ENCODE measurements around the gene MLLT1.

Gene MLLT1

DNA sequence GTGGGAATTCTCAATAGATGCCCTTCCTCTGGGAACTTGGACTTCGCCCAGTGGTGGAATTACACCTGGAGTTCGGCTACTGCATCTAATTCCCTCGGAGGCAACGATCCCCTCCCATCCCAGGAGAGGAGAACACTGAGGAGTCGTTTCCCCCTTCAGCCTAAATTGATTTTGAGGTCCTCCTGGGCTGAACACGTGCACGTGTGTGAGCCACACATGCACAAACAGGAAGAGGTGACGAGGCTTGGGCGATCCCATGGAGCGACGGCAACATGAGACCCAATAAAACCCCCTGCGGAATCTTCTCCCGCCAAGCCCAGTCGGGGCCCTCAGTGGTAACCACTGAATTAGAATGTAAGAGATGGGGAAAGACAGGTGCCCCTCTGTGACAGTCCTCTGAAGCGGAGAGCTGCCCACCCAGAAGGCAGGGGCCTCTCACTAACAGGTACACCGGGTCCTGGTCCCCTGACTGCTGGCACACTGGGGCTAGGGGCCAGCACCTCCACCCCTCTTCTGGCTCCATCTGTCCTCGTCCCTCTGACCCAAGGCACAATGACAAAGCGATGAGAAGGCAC lies 4.5 kb downstream of the MLLT1 start:
- no peak for DNase-seq (ENCODE audit: low read depth)

DNA sequence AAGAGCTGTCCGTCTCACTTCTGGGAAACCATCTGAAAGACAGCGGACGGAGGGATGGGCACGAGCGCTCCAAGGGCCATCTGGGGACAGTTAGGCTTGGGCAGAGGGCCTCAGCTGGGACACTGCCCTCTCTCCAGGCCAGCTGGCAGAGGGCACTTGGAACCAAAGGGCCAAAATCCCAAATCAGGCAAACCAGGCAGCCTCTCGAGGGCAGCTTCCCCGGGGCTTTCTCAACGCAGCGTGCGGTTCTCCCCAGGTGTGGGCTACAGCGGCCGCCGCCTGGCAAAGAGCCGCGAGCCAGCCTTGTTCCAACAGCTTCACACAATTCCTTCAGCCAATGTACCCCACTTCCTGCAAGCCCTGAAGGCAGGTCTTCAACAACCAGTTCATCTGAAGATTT lies 5.0 kb downstream of the MLLT1 start:
- no peak for DNase-seq (ENCODE audit: low read depth)

- no peak for DNase-seq (ENCODE audit: low read depth)
These were observed 5.8 kb downstream of the MLLT1 start for GRCh38 chr19:6273701-6274601.

DNA sequence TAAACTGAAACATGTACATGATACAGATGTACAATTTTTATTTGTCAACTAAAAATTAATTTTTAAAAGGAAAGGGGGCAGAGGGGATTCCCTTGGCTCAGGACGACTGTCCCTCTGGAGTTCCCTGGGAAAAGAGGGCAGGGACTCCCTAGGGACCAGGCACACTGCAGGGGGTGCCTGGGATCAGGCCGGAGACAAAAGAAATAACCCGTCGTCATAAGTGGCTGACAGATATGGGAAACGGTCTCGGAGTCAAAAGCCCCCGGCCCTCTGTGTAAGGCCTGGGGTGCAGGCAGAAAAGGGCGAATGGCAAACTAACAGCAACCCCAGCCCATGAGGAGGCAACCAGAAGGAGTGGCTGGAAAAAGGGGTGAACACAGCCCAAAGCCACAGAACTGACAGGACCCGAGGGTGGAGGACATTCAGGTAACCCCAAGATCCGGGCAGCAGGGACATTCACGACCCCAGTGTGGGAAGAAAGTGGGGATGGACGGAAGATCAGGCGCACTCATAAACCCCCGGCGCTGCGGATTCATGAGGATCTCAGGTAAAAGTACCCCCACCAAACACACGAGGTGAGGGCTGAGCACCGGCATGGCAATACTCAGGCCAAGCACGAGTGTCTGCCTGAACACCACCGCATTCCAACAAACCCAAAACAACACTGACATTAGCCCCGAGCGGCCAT lies 6.7 kb downstream of the MLLT1 start:
- no peak for DNase-seq (ENCODE audit: low read depth)

GRCh38 chr19:6272411-6272791 lies 7.4 kb downstream of the MLLT1 start:
- DNase-seq (ENCODE audit: low read depth): no peak

GRCh38 chr19:6271721-6272410 lies 7.9 kb downstream of the MLLT1 start:
- no peak for DNase-seq (ENCODE audit: low read depth)

- DNase-seq (ENCODE audit: low read depth): no peak
These were observed 8.5 kb downstream of the MLLT1 start for GRCh38 chr19:6271251-6271650.

GRCh38 chr19:6270822-6271221 lies 9.0 kb downstream of the MLLT1 start:
- DNase-seq (ENCODE audit: low read depth): no peak

DNA sequence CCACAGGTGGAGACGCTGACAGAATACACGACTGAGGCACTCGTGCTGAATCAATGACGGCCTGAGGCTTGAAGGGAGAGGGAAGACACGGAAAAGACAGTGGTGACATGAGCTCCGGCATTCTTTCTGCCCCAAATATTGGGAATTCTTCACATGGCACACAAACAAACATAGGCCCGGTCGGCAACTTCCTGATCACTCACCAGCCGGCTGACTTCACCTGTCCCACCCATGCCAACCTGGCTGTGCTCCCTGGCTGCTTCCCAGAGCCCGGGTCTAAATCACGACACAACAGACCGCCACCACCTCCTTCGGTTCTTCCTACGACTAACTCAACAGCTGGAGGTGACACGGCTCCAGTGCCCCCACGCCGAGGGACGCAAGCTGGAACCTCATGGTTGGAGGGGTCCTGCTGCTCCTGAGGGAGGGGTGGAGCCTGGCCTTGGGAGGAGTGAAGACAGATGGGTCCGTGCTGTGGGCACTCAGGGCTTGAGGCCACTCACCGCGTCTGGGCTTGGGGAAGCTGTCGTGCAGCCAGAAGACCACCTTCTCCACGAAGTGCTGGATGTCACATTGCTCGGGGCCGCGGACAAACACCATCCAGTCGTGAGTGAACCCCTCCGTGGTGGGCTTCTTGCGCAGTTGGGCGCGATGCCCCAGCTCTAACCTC lies 9.6 kb downstream of the MLLT1 start:
- no peak for DNase-seq (ENCODE audit: low read depth)

- DNase-seq (ENCODE audit: low read depth): no peak
These were observed 10.5 kb downstream of the MLLT1 start for GRCh38 chr19:6269101-6269886.

- DNase-seq (ENCODE audit: low read depth): no peak
These were observed 11.4 kb downstream of the MLLT1 start for GRCh38 chr19:6268382-6268771.

- no peak for DNase-seq (ENCODE audit: low read depth)
These were observed 12.0 kb downstream of the MLLT1 start for GRCh38 chr19:6267552-6268381.

GRCh38 chr19:6264803-6265202 lies 15.0 kb downstream of the MLLT1 start:
- DNase-seq (ENCODE audit: low read depth): no peak

DNA sequence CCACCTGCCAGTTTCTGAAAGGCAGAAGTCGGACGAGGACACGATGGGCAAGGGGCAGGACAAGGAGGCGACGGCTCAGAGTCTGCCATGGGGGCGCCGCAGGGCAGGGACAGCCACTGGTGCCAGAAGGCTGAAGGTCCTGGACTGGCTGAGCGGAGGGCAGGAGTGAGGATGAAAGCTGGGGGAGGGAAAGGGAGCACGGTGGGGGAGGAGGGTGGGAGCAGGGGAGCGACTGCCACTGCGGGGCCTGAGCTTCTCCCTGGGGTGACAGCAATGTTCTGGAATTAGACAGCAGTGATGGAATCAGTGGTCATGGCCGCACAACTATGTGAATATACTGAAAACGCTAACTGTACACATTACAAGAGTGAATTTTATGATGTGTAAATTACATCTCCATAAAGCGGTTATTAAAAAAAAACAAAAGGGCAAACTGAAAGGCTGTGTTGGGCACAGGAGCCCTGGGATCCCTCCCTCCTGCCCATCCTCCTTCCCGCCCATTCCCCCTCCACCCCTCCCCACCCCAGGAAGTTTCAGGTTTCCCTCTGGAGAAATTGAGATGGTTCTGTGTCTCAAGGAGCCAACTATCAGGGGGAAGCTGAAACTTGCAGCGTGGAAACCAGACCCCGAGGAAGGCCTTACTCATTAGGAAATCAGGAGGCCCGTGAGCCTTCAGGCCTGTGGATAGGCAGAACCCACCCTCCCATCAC lies 15.9 kb downstream of the MLLT1 start:
- DNase-seq (ENCODE audit: low read depth): no peak

- DNase-seq (ENCODE audit: low read depth): no peak
These were observed 16.5 kb downstream of the MLLT1 start for GRCh38 chr19:6263306-6263705.

GRCh38 chr19:6262519-6262918 lies 17.3 kb downstream of the MLLT1 start:
- DNase-seq (ENCODE audit: low read depth): no peak

DNA sequence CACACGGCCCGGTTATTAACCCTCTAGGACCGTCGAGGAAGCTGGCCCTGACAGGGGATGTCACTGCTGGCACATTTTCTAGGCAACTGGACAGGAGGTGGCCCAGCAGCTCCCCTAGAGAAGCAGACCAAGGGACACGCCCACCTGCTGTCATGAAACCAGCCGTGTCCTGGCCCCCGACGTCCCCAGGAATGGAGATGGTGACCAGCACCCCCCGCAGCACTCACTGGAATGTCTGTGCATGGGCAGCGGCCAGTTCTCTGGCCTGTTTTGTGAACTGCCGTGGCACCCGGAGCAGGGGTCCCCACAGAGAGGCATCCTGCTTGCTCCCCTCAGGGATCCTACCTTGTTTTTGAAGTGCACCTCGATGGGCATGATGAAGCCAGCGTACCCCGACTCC lies 17.9 kb downstream of the MLLT1 start:
- no peak for DNase-seq (ENCODE audit: low read depth)

DNA sequence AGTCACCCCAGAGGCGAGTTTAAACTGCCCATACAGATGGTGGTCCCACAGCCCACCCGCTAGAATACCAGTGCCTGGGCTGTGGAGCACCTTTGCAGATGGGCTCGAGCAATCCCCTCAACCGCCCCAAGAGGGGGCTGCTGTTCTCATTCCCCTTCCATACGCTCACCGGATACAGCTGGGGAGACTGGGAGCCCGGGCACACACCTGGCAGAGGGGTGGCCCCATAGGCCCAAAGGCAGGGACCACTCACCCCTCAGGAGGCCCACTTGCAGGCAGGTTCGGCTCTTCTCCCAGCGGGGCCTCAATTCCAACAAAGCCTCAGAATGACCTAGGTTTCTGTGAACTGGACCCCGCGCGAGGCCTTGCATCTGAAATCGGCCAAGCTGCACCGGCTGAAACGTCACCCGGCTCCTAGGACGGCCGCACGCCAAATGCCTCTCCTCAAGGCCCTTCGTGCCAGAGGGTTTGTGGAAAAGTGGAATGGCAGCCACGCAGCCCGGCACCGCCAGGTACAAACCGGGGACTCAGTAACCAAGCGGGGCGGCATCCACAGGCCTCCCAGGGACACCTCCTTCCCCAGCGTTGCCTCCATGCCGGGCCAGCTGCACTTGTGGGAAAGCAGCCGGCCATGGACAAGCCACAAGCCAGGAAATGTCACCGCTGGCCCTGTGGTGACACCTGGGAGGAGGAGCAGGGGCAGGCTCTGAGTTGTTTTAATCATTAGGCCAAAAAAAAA lies 18.7 kb downstream of the MLLT1 start:
- peak; percentile 18 for DNase-seq (ENCODE audit: low read depth)

- no peak for DNase-seq (ENCODE audit: low read depth)
These were observed 19.4 kb downstream of the MLLT1 start for GRCh38 chr19:6260376-6260775.

All from activated T-cell treated with anti-CD3 and anti-CD28 coated beads for 48 hours (primary cell).